Measurements from ENCODE around the gene AP1M2.

AP1M2 gene

GRCh38 chr19:10566658-10567410, 20.3 kb downstream of the AP1M2 start:
- Histone ChIP-seq H3K9ac (ENCODE audit: low read length) (peak overlapping the region; percentile 33; the same call in 1 of the 2 replicates), H2AFZ (ENCODE audit: low read depth, low read length, severe bottlenecking) (no peak overlapping the region), H3K27ac (ENCODE audit: low read depth, low read length) (peak overlapping the region; percentile 83), H3K79me2 (ENCODE audit: insufficient read depth, low read length) (peaks cover 14% of the 10 kb centered on the region), H3K9me2 (replicated peaks; ENCODE audit: insufficient read depth, low read length) (no peaks in the 10 kb centered on the region), H4K20me1 (ENCODE audit: low read depth, low read length) (no peaks in the 10 kb centered on the region), H3K36me3 (ENCODE audit: low read length) (no peaks in the 10 kb centered on the region), H3K4me3 (ENCODE audit: insufficient read depth, low read length, poor library complexity, severe bottlenecking) (no peak overlapping the region), H3K4me2 (ENCODE audit: low read depth, low read length, poor library complexity, severe bottlenecking) (peak overlapping the region; percentile 82), H3K9me3 (ENCODE audit: insufficient read depth, low read length) (no peaks in the 10 kb centered on the region), H3K27me3 (ENCODE audit: low read length) (no peaks in the 10 kb centered on the region), H3F3A (ENCODE audit: insufficient read depth) (peaks cover 19% of the 10 kb centered on the region)
- TF ChIP-seq EZH2phosphoT487 (conservative IDR thresholded peaks at IDR 0.05; ENCODE audit: low read length) (no peak), CTCF (IDR thresholded peaks at IDR 0.05; ENCODE audit: insufficient read depth, low read length, poor library complexity, severe bottlenecking) (no peak)

- peak overlapping the region; percentile 83 for H3K27ac ChIP-seq (ENCODE audit: low read depth, low read length)
- peaks cover 14% of the 10 kb centered on the region for H3K79me2 ChIP-seq (ENCODE audit: insufficient read depth, low read length)
- no peaks in the 10 kb centered on the region for H3K36me3 ChIP-seq (ENCODE audit: low read length)
- peaks cover 19% of the 10 kb centered on the region for H3F3A ChIP-seq (ENCODE audit: insufficient read depth)
- H3K4me2 ChIP-seq (ENCODE audit: low read depth, low read length, poor library complexity, severe bottlenecking), result peak overlapping the region; percentile 68
- H3K9me2 ChIP-seq (replicated peaks; ENCODE audit: insufficient read depth, low read length), result no peaks in the 10 kb centered on the region
- H3K9ac ChIP-seq (ENCODE audit: low read length), result peak overlapping the region; percentile 33
- no peaks in the 10 kb centered on the region for H3K9me3 ChIP-seq (ENCODE audit: insufficient read depth, low read length)
- peak overlapping the region; percentile 37 for H3K4me3 ChIP-seq (ENCODE audit: insufficient read depth, low read length, poor library complexity, severe bottlenecking)
- TF ChIP-seq EZH2phosphoT487 (conservative IDR thresholded peaks at IDR 0.05; ENCODE audit: low read length) (no peak), CTCF (IDR thresholded peaks at IDR 0.05; ENCODE audit: insufficient read depth, low read length, poor library complexity, severe bottlenecking) (no peak)
- no peak overlapping the region for H2AFZ ChIP-seq (ENCODE audit: low read depth, low read length, severe bottlenecking)
- H4K20me1 ChIP-seq (ENCODE audit: low read depth, low read length), result no peaks in the 10 kb centered on the region
- H3K27me3 ChIP-seq (ENCODE audit: low read length), result no peaks in the 10 kb centered on the region
These were observed 20.8 kb downstream of the AP1M2 start for GRCh38 chr19:10566408-10566657.

DNA sequence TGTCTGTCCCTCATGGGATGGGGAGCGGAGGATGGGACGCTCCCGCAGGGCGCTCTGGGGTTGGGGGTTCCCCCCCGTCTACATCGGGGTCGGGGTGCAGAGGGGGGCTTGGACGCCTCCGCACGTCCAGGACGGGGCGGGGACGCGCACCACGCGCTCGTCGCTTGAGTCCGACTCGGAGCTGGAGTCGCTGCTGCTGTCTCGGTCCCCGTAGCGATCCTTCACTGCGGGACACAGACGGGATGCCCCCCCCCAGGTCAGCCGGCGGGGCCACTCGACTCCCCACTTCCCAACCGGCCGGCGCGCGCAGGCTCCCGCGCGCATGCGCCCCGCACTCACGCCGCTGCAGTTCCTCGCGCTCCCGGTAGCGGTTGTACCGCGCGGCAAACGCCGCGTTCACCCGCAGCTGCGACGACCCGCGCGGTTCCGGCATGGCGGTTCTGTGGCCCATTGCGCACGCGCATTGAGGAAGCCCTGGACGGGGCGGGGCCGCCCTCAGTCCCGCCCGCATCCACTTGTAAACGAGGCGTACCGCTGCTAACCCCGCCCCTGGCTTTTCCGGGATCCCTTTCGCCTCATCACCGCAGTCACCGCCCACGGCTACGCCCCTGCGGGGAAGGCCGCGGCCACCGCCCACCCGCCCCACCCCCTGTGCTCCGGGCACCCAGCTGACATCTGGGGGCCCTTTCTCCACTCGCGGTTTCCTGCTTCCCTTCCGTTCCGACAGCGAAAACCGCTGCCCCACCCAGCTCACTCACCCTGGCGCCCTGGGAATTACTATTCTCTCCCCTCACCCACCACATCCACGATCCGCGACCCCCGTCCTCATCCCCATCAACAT, 21.3 kb downstream of the AP1M2 start, which contains the start of gene KRI1:
KRI1 (minus strand) TSS at position 444 of the 841 bp plus-strand sequence; CDS start at position 433, 11 bp downstream.
- Histone ChIP-seq H3K79me2 (ENCODE audit: insufficient read depth, low read length) (peaks cover 14% of the 10 kb centered on the region), H3K9me2 (replicated peaks; ENCODE audit: insufficient read depth, low read length) (no peaks in the 10 kb centered on the region), H3K36me3 (ENCODE audit: low read length) (no peaks in the 10 kb centered on the region), H3K4me2 (ENCODE audit: low read depth, low read length, poor library complexity, severe bottlenecking) (peak within 1 kb of the TSS; percentile 89), H3K9ac (ENCODE audit: low read length) (peak within 1 kb of the TSS; percentile 90), H2AFZ (ENCODE audit: low read depth, low read length, severe bottlenecking) (peak within 1 kb of the TSS; percentile 28), H3K9me3 (ENCODE audit: insufficient read depth, low read length) (no peaks in the 10 kb centered on the region), H4K20me1 (ENCODE audit: low read depth, low read length) (no peaks in the 10 kb centered on the region), H3K27ac (ENCODE audit: low read depth, low read length) (peak within 1 kb of the TSS; percentile 83), H3K4me3 (ENCODE audit: insufficient read depth, low read length, poor library complexity, severe bottlenecking) (peak within 1 kb of the TSS; percentile 72), H3K27me3 (ENCODE audit: low read length) (no peaks in the 10 kb centered on the region), H3F3A (ENCODE audit: insufficient read depth) (peaks cover 19% of the 10 kb centered on the region)
- TF ChIP-seq EZH2phosphoT487 (conservative IDR thresholded peaks at IDR 0.05; ENCODE audit: low read length) (no peak), CTCF (IDR thresholded peaks at IDR 0.05; ENCODE audit: insufficient read depth, low read length, poor library complexity, severe bottlenecking) (no peak)

Measured in SU-DHL-6 (cell line).